ENCODE data around the gene TSPAN6.
A peak's percentile ranks its signal among the peaks of the same experiment; 100 is the strongest.

Gene TSPAN6

DNA sequence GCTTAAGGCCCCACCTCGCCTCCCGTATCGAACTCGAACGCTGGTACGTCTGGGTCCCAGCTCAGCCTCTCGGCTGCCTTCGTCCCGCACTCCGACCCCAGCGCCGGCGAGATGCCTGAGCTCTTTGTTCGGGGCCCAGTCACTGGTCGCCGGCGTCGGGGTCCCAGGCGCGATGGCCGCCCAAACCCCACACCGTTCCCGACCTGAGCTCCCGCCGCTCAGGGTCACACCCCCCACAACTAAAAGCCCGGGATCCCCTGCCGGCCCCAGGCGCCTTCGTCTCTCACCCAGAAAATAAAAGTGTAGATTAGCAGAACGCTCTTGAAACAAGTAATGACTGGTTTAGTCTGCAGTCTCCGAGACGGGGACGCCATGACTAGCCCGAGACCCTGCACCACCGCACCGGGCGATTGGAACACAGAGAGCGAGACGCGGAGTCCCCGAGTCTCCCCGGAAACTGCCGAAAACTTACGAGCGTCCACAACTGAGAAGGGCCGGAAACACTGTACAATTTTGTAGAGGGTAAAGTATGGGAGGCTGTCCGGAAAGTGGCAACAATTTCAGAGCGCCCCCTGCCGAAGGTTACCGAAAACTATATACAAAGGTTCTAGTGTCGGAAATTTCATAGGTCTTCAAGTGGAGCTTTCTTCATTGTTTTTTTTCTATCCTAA is at the start of gene TSPAN6:
TSS of gene TSPAN6 (minus strand) at position 486 of the 671 bp plus-strand sequence. CDS start at position 374, 112 bp downstream.
- FAIRE-seq: peak; percentile 87

GRCh38 chrX:100685997-100686305 is 49.3 kb upstream of the TSPAN6 start:
- FAIRE-seq: no peak

- FAIRE-seq: peak; percentile 94
These were observed 48.8 kb upstream of the TSPAN6 start for GRCh38 chrX:100685284-100685996.

DNA sequence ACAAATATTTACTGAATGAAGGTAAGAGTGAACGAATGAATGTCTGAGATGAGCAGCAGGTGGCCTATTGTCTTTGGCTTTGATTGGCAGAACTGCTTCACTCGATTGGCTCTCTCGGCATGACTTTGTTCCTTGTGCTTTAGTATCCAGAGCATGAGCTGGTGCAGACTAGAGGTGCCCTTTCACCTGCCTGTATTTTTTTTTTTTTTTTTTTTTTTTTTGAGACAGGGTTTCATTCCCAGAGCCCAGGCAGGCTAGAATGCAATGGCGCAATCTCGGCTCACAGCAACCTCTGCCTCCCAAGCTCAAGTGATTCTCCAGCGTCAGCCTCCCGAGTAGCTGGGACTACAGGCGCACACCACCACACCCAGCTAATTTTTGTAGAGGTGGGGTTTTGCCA is 46.3 kb upstream of the TSPAN6 start:
- FAIRE-seq: no peak

DNA sequence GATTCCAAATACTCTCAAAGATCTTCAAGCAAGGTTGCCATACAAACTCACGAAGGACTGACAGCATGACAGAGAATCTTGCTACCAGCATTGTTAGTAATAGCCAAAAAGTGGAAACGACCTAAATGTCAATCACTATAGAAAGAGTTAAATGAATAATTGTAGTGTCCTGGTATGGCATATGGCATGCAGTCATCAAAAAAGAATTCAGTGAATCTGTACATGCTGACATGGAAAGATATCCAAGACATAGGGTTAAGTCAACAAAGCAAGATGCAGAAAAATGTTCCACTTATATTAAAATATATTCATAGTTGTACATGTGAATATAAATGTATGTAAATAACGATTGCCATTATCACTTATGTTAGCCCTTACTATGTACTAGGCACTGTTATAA is 45.0 kb upstream of the TSPAN6 start:
- FAIRE-seq: no peak

DNA sequence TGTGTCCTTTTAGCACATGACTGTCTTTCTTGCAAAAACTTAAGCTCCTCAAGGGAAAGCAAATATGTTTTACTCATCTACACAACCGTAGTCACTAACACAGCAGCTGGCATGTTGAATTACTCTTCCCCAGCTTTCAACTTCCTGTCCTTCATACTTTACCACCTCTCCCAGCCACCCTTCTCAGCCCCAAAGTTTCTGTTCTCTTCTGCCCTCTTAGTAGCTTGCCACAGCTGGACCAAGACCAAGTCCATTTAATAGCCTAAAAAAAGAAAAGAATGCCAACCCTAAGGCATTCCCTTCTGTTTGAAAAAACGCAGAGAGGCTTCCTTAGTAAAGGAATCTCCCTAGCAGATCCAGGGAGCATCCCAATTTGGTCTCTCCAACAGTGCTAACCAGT is 44.1 kb upstream of the TSPAN6 start:
- FAIRE-seq: no peak

- no peak for FAIRE-seq
These were observed 41.1 kb upstream of the TSPAN6 start for GRCh38 chrX:100677611-100678181.

- FAIRE-seq: no peak
These were observed 38.1 kb upstream of the TSPAN6 start for GRCh38 chrX:100674705-100675104.

GRCh38 chrX:100673397-100673953 is 36.9 kb upstream of the TSPAN6 start:
- no peak for FAIRE-seq

- no peak for FAIRE-seq
These were observed 36.4 kb upstream of the TSPAN6 start for GRCh38 chrX:100672966-100673365.

- FAIRE-seq: no peak
These were observed 27.0 kb upstream of the TSPAN6 start for GRCh38 chrX:100663642-100664041.

- no peak for FAIRE-seq
These were observed 26.2 kb upstream of the TSPAN6 start for GRCh38 chrX:100662796-100663195.

- no peak for FAIRE-seq
These were observed 25.6 kb upstream of the TSPAN6 start for GRCh38 chrX:100662170-100662569.

GRCh38 chrX:100659431-100660137 is 23.0 kb upstream of the TSPAN6 start:
- no peak for FAIRE-seq

GRCh38 chrX:100658941-100659381 is 22.4 kb upstream of the TSPAN6 start:
- FAIRE-seq: no peak

GRCh38 chrX:100654261-100654660 is 17.7 kb upstream of the TSPAN6 start:
- FAIRE-seq: no peak

DNA sequence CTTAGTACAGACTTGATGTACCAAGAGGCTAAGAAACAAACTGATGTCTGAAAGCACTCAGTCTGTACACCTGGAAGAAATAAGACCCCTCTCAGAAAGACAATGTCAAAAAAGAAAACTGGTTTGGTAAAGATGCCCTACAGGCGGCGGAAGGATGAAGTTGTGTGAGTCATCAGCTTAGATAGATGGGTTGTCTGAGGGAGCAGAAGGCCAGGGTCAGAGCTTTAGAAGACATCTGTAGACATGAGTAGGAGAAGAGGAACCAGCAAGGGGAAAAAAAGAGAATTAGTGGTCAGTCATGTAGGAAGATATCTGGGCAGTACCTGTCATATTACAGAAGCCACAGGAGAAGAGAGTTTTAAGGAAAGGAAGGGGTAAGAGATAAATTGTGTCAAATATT is 15.7 kb upstream of the TSPAN6 start:
- no peak for FAIRE-seq

DNA sequence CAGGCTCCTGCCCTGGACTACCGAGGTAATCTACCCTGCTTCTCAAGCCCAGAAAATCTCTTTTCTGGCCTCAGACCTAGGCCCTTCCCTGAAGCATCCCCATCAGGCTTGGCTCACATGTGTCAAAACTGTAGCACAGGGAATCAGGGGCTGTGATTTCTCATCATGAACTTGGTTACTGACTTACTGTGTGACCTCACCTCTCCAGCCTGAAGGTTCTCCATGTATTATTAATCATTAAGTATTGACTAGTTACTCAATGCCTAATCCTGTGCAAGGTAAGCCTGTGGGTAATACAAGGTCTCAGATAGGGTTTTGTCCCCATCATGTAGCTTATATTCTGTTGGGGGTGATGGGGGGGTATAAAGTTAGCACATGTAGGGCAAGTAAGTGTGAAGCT is 14.2 kb upstream of the TSPAN6 start:
- no peak for FAIRE-seq

DNA sequence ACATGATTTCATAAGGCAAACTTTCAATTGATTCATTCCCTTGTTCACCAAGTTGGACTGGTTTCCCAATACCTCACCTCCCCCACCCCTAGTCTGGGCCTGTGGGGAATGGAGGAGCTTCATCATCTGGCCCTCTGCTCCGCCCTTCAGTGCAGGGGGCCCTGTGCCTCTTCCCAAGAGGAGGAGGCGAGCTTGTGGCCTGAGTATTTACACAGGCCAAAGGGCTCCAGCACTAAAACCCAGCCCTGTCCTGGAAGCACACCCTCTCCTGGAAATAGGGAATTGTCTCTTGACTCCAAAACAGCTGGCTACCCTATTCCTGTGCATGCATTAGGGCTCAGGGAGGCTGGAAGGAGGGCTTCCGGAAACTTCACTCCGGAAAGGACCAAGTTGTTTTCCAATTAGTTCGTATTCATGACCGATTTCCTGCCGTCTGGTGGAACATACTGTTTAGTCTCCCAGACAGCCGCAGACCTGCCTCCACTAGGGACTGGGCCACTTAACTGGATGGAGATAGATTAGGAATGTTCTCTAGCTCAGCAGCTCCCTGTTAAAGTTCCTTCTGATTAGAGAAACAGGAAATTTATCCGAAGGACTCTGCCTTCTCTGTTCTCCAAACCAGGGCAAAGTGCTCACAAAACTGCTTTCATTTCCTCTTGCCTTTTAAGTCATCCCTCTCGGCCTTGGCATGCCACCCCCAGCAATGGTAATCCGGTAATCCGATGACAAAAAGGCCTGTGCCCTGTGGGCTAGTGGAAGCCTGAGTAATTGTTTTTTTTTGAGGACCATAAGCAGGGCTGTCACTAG is 13.1 kb upstream of the TSPAN6 start:
- FAIRE-seq: no peak

DNA sequence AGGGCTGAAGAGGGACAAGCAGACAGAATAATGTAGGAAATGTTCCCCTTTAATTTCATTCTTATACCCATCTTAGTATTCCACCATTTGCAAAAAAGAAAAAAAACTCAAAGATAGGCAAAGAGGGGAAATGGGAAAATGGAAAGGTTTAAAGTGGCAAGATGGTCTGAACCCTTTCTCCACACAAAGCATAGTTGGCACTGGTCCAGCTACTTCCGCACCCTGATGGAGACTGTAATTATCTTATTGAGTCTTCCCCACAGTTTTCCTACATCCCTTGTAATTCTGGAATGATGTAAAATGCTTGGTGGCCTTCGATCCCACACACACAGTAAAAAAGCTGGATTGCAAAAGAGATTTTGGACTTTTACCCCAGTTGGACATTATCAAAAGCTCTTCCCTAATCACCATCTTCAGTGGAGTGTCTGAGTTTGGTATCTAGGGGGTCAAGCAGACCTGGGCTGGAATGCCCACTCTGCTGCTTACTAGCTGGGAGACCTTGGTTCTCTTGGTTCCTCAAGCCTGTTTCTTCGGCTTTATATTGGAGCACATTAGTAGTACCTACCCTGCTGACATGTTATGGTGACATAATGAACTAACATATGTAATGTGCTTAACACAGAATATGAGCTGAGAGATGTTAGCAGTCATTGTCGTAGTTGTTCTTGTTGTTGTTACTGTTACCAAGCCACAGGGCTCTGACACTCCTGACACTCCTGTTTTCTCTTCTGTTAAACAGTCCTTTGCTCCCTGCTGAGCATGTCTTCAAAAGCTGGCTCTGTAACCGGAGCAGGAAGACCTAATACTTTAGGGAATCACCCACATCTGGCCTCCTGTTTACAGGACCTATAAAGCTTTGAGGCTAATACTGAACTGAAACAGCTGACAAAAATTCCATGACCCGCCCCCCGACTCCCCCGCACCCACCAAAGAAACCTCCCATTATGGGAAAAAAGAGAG is 12.1 kb upstream of the TSPAN6 start:
- no peak for FAIRE-seq

GRCh38 chrX:100647739-100648138 is 11.1 kb upstream of the TSPAN6 start:
- FAIRE-seq: no peak

Measured in A204.1 (cell line).